PC-3 (cell line): ENCODE results near the gene BCL6B.

Source experiments
- EZH2phosphoT487 ChIP-seq: fragments of 300-600 bp; sonication (generic); IDR thresholded peaks from 2 replicates; pipeline ENCODE4 v1.6.1; 2018; ENCODE audit warnings: mild to moderate bottlenecking, antibody characterized with exemption, low read length, borderline replicate concordance
- TF ChIP-seq, protein P1 (sequence below): fragments of 300-600 bp; sonication (generic); conservative IDR thresholded peaks from 2 replicates; pipeline ENCODE4 v1.5.1; 2017; ENCODE audit warnings: antibody characterized with exemption, low read depth, mild to moderate bottlenecking, low read length

DNA sequence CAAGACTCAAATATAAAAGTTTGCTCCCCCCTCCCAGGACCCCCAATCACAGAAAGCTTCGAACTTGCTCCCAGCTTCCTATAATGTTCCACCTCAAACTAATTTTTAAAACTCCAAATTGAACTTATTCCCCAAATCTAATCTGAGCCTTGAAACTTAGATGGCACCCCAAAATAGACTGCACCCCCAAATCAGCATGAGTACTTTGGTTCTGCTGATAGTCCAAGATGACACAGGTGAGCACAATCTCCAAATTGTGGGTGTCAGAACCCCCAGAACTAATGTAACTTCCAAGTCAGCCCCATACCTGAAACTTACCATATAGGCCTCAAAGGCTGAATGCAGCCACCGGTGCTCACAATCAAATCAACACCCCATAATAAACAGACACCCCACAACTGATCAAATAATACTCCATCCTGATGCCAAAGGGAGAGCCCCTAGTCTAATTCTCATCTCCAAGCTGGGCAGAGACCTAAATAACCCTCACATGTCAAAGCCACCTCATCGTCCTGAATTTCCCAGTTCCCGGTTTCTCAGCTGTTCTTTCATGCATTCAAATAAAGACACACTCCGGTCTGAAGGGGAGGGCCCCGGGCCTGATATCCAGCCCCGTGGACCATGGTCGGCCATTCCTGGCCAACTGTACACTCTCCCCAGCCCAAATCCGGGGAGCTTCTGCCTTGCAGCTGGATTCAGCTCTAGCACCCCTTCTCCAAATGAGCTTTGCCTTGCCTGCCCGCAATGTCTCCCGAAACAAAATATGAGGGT lies 1.8 kb upstream of the BCL6B start:
- TF ChIP-seq EZH2phosphoT487, result no peak
- TF ChIP-seq, protein P1, sequence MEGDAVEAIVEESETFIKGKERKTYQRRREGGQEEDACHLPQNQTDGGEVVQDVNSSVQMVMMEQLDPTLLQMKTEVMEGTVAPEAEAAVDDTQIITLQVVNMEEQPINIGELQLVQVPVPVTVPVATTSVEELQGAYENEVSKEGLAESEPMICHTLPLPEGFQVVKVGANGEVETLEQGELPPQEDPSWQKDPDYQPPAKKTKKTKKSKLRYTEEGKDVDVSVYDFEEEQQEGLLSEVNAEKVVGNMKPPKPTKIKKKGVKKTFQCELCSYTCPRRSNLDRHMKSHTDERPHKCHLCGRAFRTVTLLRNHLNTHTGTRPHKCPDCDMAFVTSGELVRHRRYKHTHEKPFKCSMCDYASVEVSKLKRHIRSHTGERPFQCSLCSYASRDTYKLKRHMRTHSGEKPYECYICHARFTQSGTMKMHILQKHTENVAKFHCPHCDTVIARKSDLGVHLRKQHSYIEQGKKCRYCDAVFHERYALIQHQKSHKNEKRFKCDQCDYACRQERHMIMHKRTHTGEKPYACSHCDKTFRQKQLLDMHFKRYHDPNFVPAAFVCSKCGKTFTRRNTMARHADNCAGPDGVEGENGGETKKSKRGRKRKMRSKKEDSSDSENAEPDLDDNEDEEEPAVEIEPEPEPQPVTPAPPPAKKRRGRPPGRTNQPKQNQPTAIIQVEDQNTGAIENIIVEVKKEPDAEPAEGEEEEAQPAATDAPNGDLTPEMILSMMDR, result no peak
